Measurements from ENCODE around the gene VPS25. TPM values are rescaled to one million over a fixed set of nuclear protein-coding genes. Genes with fewer than 3 reads are reported as not detected.
A peak's percentile ranks its signal among the peaks of the same experiment; 100 is the strongest.

The VPS25 gene
- total and polyA plus RNA-seq, 5 donors from 2014 or later: 29.4 to 73.3 (median 71.2) TPM

GRCh38 chr17:42780851-42781638, 7.8 kb downstream of the VPS25 start:
- Histone ChIP-seq H3K4me3 (ENCODE audit: low read depth, low read length) (no peak overlapping the region), H3K36me3 (ENCODE audit: control insufficient read depth, insufficient read depth, low read length) (peaks cover 35% of the 10 kb centered on the region), H3K9me3 (ENCODE audit: control insufficient read depth in 2 of 2, low read length in 2 of 2) (no peaks in the 10 kb centered on the region), H3K27me3 (ENCODE audit: control insufficient read depth, insufficient read depth, low read length) (peaks cover 26% of the 10 kb centered on the region), H3K27ac (ENCODE audit: insufficient read depth, low read length, poor library complexity, severe bottlenecking) (no peak overlapping the region), H3K4me1 (ENCODE audit: control insufficient read depth, insufficient read depth, low read length, poor library complexity, severe bottlenecking) (peaks cover 13% of the 10 kb centered on the region)
- H3K4me3 Mint-ChIP-seq: peak overlapping the region in 3 of 4 donors; percentile 6 to 44 (median 42)
- peaks cover 0 to 4% (median 0%) of the 10 kb centered on the region in 7 donors for H3K9me3 Mint-ChIP-seq
- H3K36me3 Mint-ChIP-seq: peaks cover 27% of the 10 kb centered on the region
- H3K4me1 Mint-ChIP-seq: peaks cover 0 to 39% (median 15%) of the 10 kb centered on the region in 4 donors
- ATAC-seq (ENCODE audit: low read depth in 2 of 2): peak in 1 of 2 donors; percentile 7
- no peak for DNase-seq
- peaks cover 57% of the 10 kb centered on the region for H3K27me3 Mint-ChIP-seq
- H3K27ac Mint-ChIP-seq: no peak overlapping the region

- no peak overlapping the region for H3K27ac Mint-ChIP-seq
- H3K27me3 Mint-ChIP-seq: peaks cover 63% of the 10 kb centered on the region
- peaks cover 27% of the 10 kb centered on the region for H3K36me3 Mint-ChIP-seq
- peaks cover 0 to 39% (median 15%) of the 10 kb centered on the region in 4 donors for H3K4me1 Mint-ChIP-seq
- Histone ChIP-seq H3K27ac (ENCODE audit: insufficient read depth, low read length, poor library complexity, severe bottlenecking) (no peak overlapping the region), H3K36me3 (ENCODE audit: control insufficient read depth, insufficient read depth, low read length) (peaks cover 31% of the 10 kb centered on the region), H3K4me1 (ENCODE audit: control insufficient read depth, insufficient read depth, low read length, poor library complexity, severe bottlenecking) (peaks cover 13% of the 10 kb centered on the region), H3K9me3 (ENCODE audit: control insufficient read depth in 2 of 2, low read length in 2 of 2) (no peaks in the 10 kb centered on the region), H3K4me3 (ENCODE audit: low read depth, low read length) (no peak overlapping the region), H3K27me3 (ENCODE audit: control insufficient read depth, insufficient read depth, low read length) (peaks cover 26% of the 10 kb centered on the region)
- H3K9me3 Mint-ChIP-seq: peaks cover 0 to 4% (median 0%) of the 10 kb centered on the region in 7 donors
- ATAC-seq (ENCODE audit: low read depth in 2 of 2) (no peak), DNase-seq (no peak)
- H3K4me3 Mint-ChIP-seq: peak overlapping the region in 1 of 4 donors; percentile 6
These were observed 8.5 kb downstream of the VPS25 start for GRCh38 chr17:42781639-42782165.

GRCh38 chr17:42782166-42783061, 9.2 kb downstream of the VPS25 start:
- DNase-seq: no peak
- H3K27me3 Mint-ChIP-seq: peaks cover 70% of the 10 kb centered on the region
- Histone ChIP-seq H3K4me1 (ENCODE audit: control insufficient read depth, insufficient read depth, low read length, poor library complexity, severe bottlenecking) (peaks cover 13% of the 10 kb centered on the region), H3K9me3 (ENCODE audit: control insufficient read depth in 2 of 2, low read length in 2 of 2) (no peaks in the 10 kb centered on the region), H3K27ac (ENCODE audit: insufficient read depth, low read length, poor library complexity, severe bottlenecking) (no peak overlapping the region), H3K36me3 (ENCODE audit: control insufficient read depth, insufficient read depth, low read length) (peaks cover 25% of the 10 kb centered on the region), H3K27me3 (ENCODE audit: control insufficient read depth, insufficient read depth, low read length) (peaks cover 26% of the 10 kb centered on the region), H3K4me3 (ENCODE audit: low read depth, low read length) (no peak overlapping the region)
- H3K36me3 Mint-ChIP-seq: peaks cover 27% of the 10 kb centered on the region
- ATAC-seq (ENCODE audit: low read depth in 2 of 2): no peak
- H3K27ac Mint-ChIP-seq: no peak overlapping the region
- peaks cover 0 to 39% (median 15%) of the 10 kb centered on the region in 4 donors for H3K4me1 Mint-ChIP-seq
- peak overlapping the region in 1 of 4 donors; percentile 54 for H3K4me3 Mint-ChIP-seq
- H3K9me3 Mint-ChIP-seq: peaks cover 0 to 4% (median 0%) of the 10 kb centered on the region in 7 donors

- Histone ChIP-seq H3K27me3 (ENCODE audit: control insufficient read depth, insufficient read depth, low read length) (peaks cover 26% of the 10 kb centered on the region), H3K36me3 (ENCODE audit: control insufficient read depth, insufficient read depth, low read length) (peaks cover 17% of the 10 kb centered on the region), H3K9me3 (ENCODE audit: control insufficient read depth in 2 of 2, low read length in 2 of 2) (no peaks in the 10 kb centered on the region), H3K4me3 (ENCODE audit: low read depth, low read length) (no peak overlapping the region), H3K27ac (ENCODE audit: insufficient read depth, low read length, poor library complexity, severe bottlenecking) (no peak overlapping the region), H3K4me1 (ENCODE audit: control insufficient read depth, insufficient read depth, low read length, poor library complexity, severe bottlenecking) (peaks cover 13% of the 10 kb centered on the region)
- Mint-ChIP-seq H3K4me1 (peaks cover 0 to 39% (median 15%) of the 10 kb centered on the region in 4 donors), H3K4me3 (peak overlapping the region in 1 of 4 donors; percentile 54), H3K9me3 (peaks cover 0 to 4% (median 1%) of the 10 kb centered on the region in 7 donors), H3K27ac (no peak overlapping the region), H3K36me3 (peaks cover 20% of the 10 kb centered on the region), H3K27me3 (peaks cover 75% of the 10 kb centered on the region)
- ATAC-seq (ENCODE audit: low read depth in 2 of 2) (no peak), DNase-seq (no peak)
These were observed 10.0 kb downstream of the VPS25 start for GRCh38 chr17:42783062-42783790.

GRCh38 chr17:42783791-42784138, 10.5 kb downstream of the VPS25 start:
- H3K4me3 Mint-ChIP-seq: no peak overlapping the region
- Histone ChIP-seq H3K4me3 (ENCODE audit: low read depth, low read length) (no peak overlapping the region), H3K27me3 (ENCODE audit: control insufficient read depth, insufficient read depth, low read length) (peaks cover 26% of the 10 kb centered on the region), H3K4me1 (ENCODE audit: control insufficient read depth, insufficient read depth, low read length, poor library complexity, severe bottlenecking) (peaks cover 13% of the 10 kb centered on the region), H3K9me3 (ENCODE audit: control insufficient read depth in 2 of 2, low read length in 2 of 2) (no peaks in the 10 kb centered on the region), H3K36me3 (ENCODE audit: control insufficient read depth, insufficient read depth, low read length) (peaks cover 11% of the 10 kb centered on the region), H3K27ac (ENCODE audit: insufficient read depth, low read length, poor library complexity, severe bottlenecking) (no peak overlapping the region)
- no peak overlapping the region for H3K27ac Mint-ChIP-seq
- ATAC-seq (ENCODE audit: low read depth in 2 of 2) (no peak), DNase-seq (no peak)
- peaks cover 15% of the 10 kb centered on the region for H3K36me3 Mint-ChIP-seq
- H3K4me1 Mint-ChIP-seq: peaks cover 0 to 39% (median 15%) of the 10 kb centered on the region in 4 donors
- H3K27me3 Mint-ChIP-seq: peaks cover 80% of the 10 kb centered on the region
- peaks cover 0 to 4% (median 1%) of the 10 kb centered on the region in 7 donors for H3K9me3 Mint-ChIP-seq

- H3K27me3 ChIP-seq (ENCODE audit: control insufficient read depth, insufficient read depth, low read length): peaks cover 26% of the 10 kb centered on the region
- ATAC-seq (ENCODE audit: low read depth in 2 of 2) (no peak), DNase-seq (no peak)
These were observed 11.2 kb downstream of the VPS25 start for GRCh38 chr17:42784409-42784808.

More at GRCh38 chr17:42784409-42784808, 11.2 kb downstream of the VPS25 start:
- H3K4me3 ChIP-seq (ENCODE audit: low read depth, low read length): no peak overlapping the region
- peak overlapping the region in 3 of 4 donors; percentile 11 to 72 (median 44) for H3K4me3 Mint-ChIP-seq
- H3K4me1 Mint-ChIP-seq: peaks cover 0 to 36% (median 14%) of the 10 kb centered on the region in 4 donors
- H3K27ac Mint-ChIP-seq: no peak overlapping the region
- H3K9me3 ChIP-seq (ENCODE audit: control insufficient read depth in 2 of 2, low read length in 2 of 2): no peaks in the 10 kb centered on the region
- peaks cover 5% of the 10 kb centered on the region for H3K36me3 ChIP-seq (ENCODE audit: control insufficient read depth, insufficient read depth, low read length)
- H3K9me3 Mint-ChIP-seq: peaks cover 0 to 4% (median 1%) of the 10 kb centered on the region in 7 donors
- peaks cover 12% of the 10 kb centered on the region for H3K36me3 Mint-ChIP-seq
- peaks cover 80% of the 10 kb centered on the region for H3K27me3 Mint-ChIP-seq
- no peak overlapping the region for H3K27ac ChIP-seq (ENCODE audit: insufficient read depth, low read length, poor library complexity, severe bottlenecking)
- H3K4me1 ChIP-seq (ENCODE audit: control insufficient read depth, insufficient read depth, low read length, poor library complexity, severe bottlenecking): peaks cover 13% of the 10 kb centered on the region

All from CD4-positive, CD25-positive, alpha-beta regulatory T cell (primary cell).